ENCODE results near the gene OIP5. TPM values are rescaled to one million over a fixed set of nuclear protein-coding genes. Genes with fewer than 3 reads are reported as not detected.

The OIP5 gene
- under 1 TPM in 1 of 2 donors, not detected in 1; 0.51 TPM for total RNA-seq
- 1 to 10 TPM in 1 of 2 donors, under 1 TPM in 1; 0.51 to 2.0 TPM for polyA plus RNA-seq
- long read RNA-seq, donor 1, partial matches to known transcripts: 0 of 2 reads
- long read RNA-seq, donor 1, other reads (novel, unspliced or antisense): 1 of 2 reads
- long read RNA-seq, donor 2, partial matches to known transcripts: 0 of 3 reads
- long read RNA-seq, donor 2, other reads (novel, unspliced or antisense): 1 of 3 reads

GRCh38 chr15:41332194-41333025 lies at the start of gene OIP5, which contains the start of gene NUSAP1:
Gene OIP5, minus strand, starts transcription at chr15:41332591. Its CDS starts 30 bp downstream, at chr15:41332561.
Gene NUSAP1, plus strand, starts transcription at chr15:41332881. Its CDS starts 77 bp downstream, at chr15:41332958.
- Histone ChIP-seq H3K9me3 (ENCODE audit: control insufficient read depth, low read length) (no peaks in the 10 kb centered on the region), H3K36me3 (ENCODE audit: control insufficient read depth in 1 of 2, insufficient read depth in 2 of 2, low read length in 1 of 2) (no peaks in the 10 kb centered on the region), H3K4me3 (ENCODE audit: low read length in 2 of 2) (peak within 1 kb of the TSS; percentile 50 to 80), H3K4me1 (ENCODE audit: control insufficient read depth in 1 of 2, insufficient read depth in 2 of 2, low read length in 2 of 2) (peaks cover 0 to 6% of the 10 kb centered on the region in 2 donors), H3K27me3 (ENCODE audit: control insufficient read depth in 1 of 2, insufficient read depth in 2 of 2, low read length in 1 of 2) (no peaks in the 10 kb centered on the region), H3K27ac (ENCODE audit: low read depth in 1 of 2, low read length in 2 of 2) (no peak within 1 kb of the TSS)
- intact Hi-C loops (cut with DNase I): loop anchor here in 1 of 2 donors (10.0 kb wide), 1 partner anchor 438 kb away; the partner anchor contains the start of gene VPS18
- WGBS, 2 donors: 0% methylated on average over 64 of the region's 64 CpGs
- peak; percentile 98 to 99 for DNase-seq
- peak; percentile 99 for ATAC-seq (ENCODE audit: low FRiP score)

GRCh38 chr15:41377978-41378377 lies 45.6 kb upstream of the OIP5 start:
- intact Hi-C loops (cut with DNase I): no loop called here
- Histone ChIP-seq H3K27ac (ENCODE audit: low read depth in 1 of 2, low read length in 2 of 2) (no peak overlapping the region), H3K4me1 (ENCODE audit: control insufficient read depth in 1 of 2, insufficient read depth in 2 of 2, low read length in 2 of 2) (no peaks in the 10 kb centered on the region), H3K36me3 (ENCODE audit: control insufficient read depth in 1 of 2, insufficient read depth in 2 of 2, low read length in 1 of 2) (no peaks in the 10 kb centered on the region), H3K27me3 (ENCODE audit: control insufficient read depth in 1 of 2, insufficient read depth in 2 of 2, low read length in 1 of 2) (no peaks in the 10 kb centered on the region), H3K9me3 (ENCODE audit: control insufficient read depth, low read length) (no peaks in the 10 kb centered on the region), H3K4me3 (ENCODE audit: low read length in 2 of 2) (no peak overlapping the region)
- ATAC-seq (ENCODE audit: low FRiP score) (no peak), DNase-seq (no peak)
- 96 to 97% methylated on average over 4 of the region's 4 CpGs for WGBS, 2 donors

- Histone ChIP-seq H3K27me3 (ENCODE audit: control insufficient read depth in 1 of 2, insufficient read depth in 2 of 2, low read length in 1 of 2) (no peaks in the 10 kb centered on the region), H3K27ac (ENCODE audit: low read depth in 1 of 2, low read length in 2 of 2) (no peak overlapping the region), H3K36me3 (ENCODE audit: control insufficient read depth in 1 of 2, insufficient read depth in 2 of 2, low read length in 1 of 2) (no peaks in the 10 kb centered on the region), H3K4me3 (ENCODE audit: low read length in 2 of 2) (no peak overlapping the region), H3K9me3 (ENCODE audit: control insufficient read depth, low read length) (peaks cover 2% of the 10 kb centered on the region), H3K4me1 (ENCODE audit: control insufficient read depth in 1 of 2, insufficient read depth in 2 of 2, low read length in 2 of 2) (no peaks in the 10 kb centered on the region)
- no peak for ATAC-seq (ENCODE audit: low FRiP score)
- intact Hi-C loops (cut with DNase I): no loop called here
- DNase-seq: no peak
- WGBS, 2 donors: 75 to 76% methylated on average over 3 of the region's 3 CpGs
These were observed 35.0 kb upstream of the OIP5 start for GRCh38 chr15:41367418-41367817.

- H3K4me1 ChIP-seq (ENCODE audit: control insufficient read depth in 1 of 2, insufficient read depth in 2 of 2, low read length in 2 of 2): no peaks in the 10 kb centered on the region
These were observed 22.0 kb upstream of the OIP5 start for GRCh38 chr15:41354371-41354770.

GRCh38 chr15:41350057-41350717 lies 17.8 kb upstream of the OIP5 start:
- Histone ChIP-seq H3K4me1 (ENCODE audit: control insufficient read depth in 1 of 2, insufficient read depth in 2 of 2, low read length in 2 of 2) (no peaks in the 10 kb centered on the region), H3K9me3 (ENCODE audit: control insufficient read depth, low read length) (no peaks in the 10 kb centered on the region), H3K27me3 (ENCODE audit: control insufficient read depth in 1 of 2, insufficient read depth in 2 of 2, low read length in 1 of 2) (no peaks in the 10 kb centered on the region), H3K4me3 (ENCODE audit: low read length in 2 of 2) (no peak overlapping the region), H3K36me3 (ENCODE audit: control insufficient read depth in 1 of 2, insufficient read depth in 2 of 2, low read length in 1 of 2) (no peaks in the 10 kb centered on the region), H3K27ac (ENCODE audit: low read depth in 1 of 2, low read length in 2 of 2) (no peak overlapping the region)
- DNase-seq: no peak
- intact Hi-C loops (cut with DNase I): no loop called here
- no peak for ATAC-seq (ENCODE audit: low FRiP score)
- 73 to 75% methylated on average over 10 of the region's 10 CpGs for WGBS, 2 donors

More at GRCh38 chr15:41354371-41354770, 22.0 kb upstream of the OIP5 start:
- DNase-seq (no peak), ATAC-seq (ENCODE audit: low FRiP score) (no peak)
- WGBS, 2 donors: 42 to 48% methylated on average over 10 of the region's 10 CpGs
- intact Hi-C loops (cut with DNase I): no loop called here
- Histone ChIP-seq H3K36me3 (ENCODE audit: control insufficient read depth in 1 of 2, insufficient read depth in 2 of 2, low read length in 1 of 2) (no peaks in the 10 kb centered on the region), H3K27me3 (ENCODE audit: control insufficient read depth in 1 of 2, insufficient read depth in 2 of 2, low read length in 1 of 2) (no peaks in the 10 kb centered on the region), H3K27ac (ENCODE audit: low read depth in 1 of 2, low read length in 2 of 2) (no peak overlapping the region), H3K9me3 (ENCODE audit: control insufficient read depth, low read length) (no peaks in the 10 kb centered on the region), H3K4me3 (ENCODE audit: low read length in 2 of 2) (no peak overlapping the region)

DNA sequence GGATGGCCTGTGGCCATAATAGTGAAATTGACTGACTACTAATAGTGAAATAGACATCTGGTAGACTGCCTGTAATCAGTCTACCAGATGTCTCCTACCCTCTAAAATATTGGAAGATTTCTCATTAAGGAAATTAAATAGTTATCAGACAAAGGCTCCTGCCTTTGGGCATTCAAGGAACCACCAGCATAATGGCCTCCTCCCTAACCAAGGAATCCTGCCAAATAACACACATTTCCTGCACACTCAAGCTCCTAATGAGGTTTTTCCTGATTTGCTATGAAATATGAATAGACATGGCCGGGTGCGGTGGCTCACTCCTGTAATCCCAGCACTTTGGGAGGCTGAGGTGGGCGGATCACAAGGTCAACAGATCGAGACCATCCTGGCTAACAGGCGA lies 14.8 kb upstream of the OIP5 start:
- H3K36me3 ChIP-seq (ENCODE audit: control insufficient read depth in 1 of 2, insufficient read depth in 2 of 2, low read length in 1 of 2): no peaks in the 10 kb centered on the region
- H3K27ac ChIP-seq (ENCODE audit: low read depth in 1 of 2, low read length in 2 of 2): no peak overlapping the region
- no peak for DNase-seq
- 98 to 99% methylated on average over 5 of the region's 5 CpGs for WGBS, 2 donors
- H3K4me1 ChIP-seq (ENCODE audit: control insufficient read depth in 1 of 2, insufficient read depth in 2 of 2, low read length in 2 of 2): no peaks in the 10 kb centered on the region
- ATAC-seq (ENCODE audit: low FRiP score): no peak
- H3K27me3 ChIP-seq (ENCODE audit: control insufficient read depth in 1 of 2, insufficient read depth in 2 of 2, low read length in 1 of 2): no peaks in the 10 kb centered on the region
- intact Hi-C loops (cut with DNase I): no loop called here
- no peaks in the 10 kb centered on the region for H3K9me3 ChIP-seq (ENCODE audit: control insufficient read depth, low read length)
- no peak overlapping the region for H3K4me3 ChIP-seq (ENCODE audit: low read length in 2 of 2)

DNA sequence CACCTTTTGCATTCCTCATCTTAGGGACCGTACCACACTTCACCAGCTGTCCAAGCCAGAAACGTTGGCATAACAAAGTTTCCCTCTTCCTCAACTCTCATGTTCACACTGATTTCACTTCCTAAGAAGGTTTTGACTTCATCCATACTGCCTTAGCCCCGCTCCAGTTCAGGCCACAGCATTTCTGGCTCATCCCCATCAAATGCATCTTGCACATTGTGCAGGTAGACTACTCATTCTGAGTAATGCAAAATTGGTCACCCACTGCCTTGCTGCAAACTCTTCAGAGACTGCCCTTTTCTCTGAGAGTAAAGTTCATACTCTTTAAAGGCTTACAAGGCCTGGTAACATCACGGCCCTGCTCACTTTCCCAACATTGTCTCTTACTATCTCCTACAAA lies 9.1 kb upstream of the OIP5 start:
- 78% methylated on average over 4 of the region's 4 CpGs for WGBS, 2 donors
- Histone ChIP-seq H3K27me3 (ENCODE audit: control insufficient read depth in 1 of 2, insufficient read depth in 2 of 2, low read length in 1 of 2) (peaks cover 0 to 2% of the 10 kb centered on the region in 2 donors), H3K4me3 (ENCODE audit: low read length in 2 of 2) (no peak overlapping the region), H3K9me3 (ENCODE audit: control insufficient read depth, low read length) (no peaks in the 10 kb centered on the region), H3K4me1 (ENCODE audit: control insufficient read depth in 1 of 2, insufficient read depth in 2 of 2, low read length in 2 of 2) (no peaks in the 10 kb centered on the region), H3K36me3 (ENCODE audit: control insufficient read depth in 1 of 2, insufficient read depth in 2 of 2, low read length in 1 of 2) (no peaks in the 10 kb centered on the region), H3K27ac (ENCODE audit: low read depth in 1 of 2, low read length in 2 of 2) (no peak overlapping the region)
- intact Hi-C loops (cut with DNase I): no loop called here
- DNase-seq (no peak), ATAC-seq (ENCODE audit: low FRiP score) (no peak)

DNA sequence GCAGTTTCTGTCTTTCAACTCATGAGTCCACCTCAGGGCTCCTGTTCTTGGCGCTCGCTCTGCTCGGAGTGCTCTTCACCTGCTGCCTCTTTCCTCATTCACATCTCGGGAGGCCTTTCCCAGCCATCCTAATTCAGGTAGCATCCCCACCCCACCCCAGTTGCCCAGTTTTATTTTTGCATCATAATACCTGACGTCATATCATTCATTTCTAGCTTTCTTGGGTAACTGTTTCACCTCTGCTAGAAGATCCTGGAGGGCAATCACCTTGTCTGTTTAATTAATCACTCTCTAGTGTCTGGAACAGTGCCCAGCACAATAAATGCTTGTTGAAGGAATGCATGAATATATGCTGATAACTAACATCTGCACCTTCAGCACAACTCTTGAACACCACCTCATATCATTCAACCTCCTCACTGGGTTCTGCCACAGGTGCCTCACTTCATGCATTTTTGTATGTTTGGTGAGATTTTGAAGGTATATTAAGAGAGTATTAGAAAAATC lies 7.9 kb upstream of the OIP5 start:
- Histone ChIP-seq H3K27ac (ENCODE audit: low read depth in 1 of 2, low read length in 2 of 2) (no peak overlapping the region), H3K4me3 (ENCODE audit: low read length in 2 of 2) (no peak overlapping the region), H3K9me3 (ENCODE audit: control insufficient read depth, low read length) (no peaks in the 10 kb centered on the region), H3K27me3 (ENCODE audit: control insufficient read depth in 1 of 2, insufficient read depth in 2 of 2, low read length in 1 of 2) (peaks cover 0 to 2% of the 10 kb centered on the region in 2 donors), H3K4me1 (ENCODE audit: control insufficient read depth in 1 of 2, insufficient read depth in 2 of 2, low read length in 2 of 2) (no peaks in the 10 kb centered on the region), H3K36me3 (ENCODE audit: control insufficient read depth in 1 of 2, insufficient read depth in 2 of 2, low read length in 1 of 2) (no peaks in the 10 kb centered on the region)
- DNase-seq (no peak), ATAC-seq (ENCODE audit: low FRiP score) (no peak)
- intact Hi-C loops (cut with DNase I): no loop called here
- WGBS, 2 donors: 94 to 95% methylated on average over 5 of the region's 5 CpGs

All from aorta (tissue), 5 donors.